H1 (cell line): ENCODE measurements around the gene RUVBL2. TPM values are rescaled to one million over a fixed set of nuclear protein-coding genes. Genes with fewer than 3 reads are reported as not detected.
A peak's percentile ranks its signal among the peaks of the same experiment; 100 is the strongest.

Experiments used
- ASH2L ChIP-seq: fragments of 200-600, 300-600 bp; sonication (generic); IDR thresholded peaks from one replicate; pipeline ENCODE4 v1.7.1; 2017; ENCODE audit warnings: low read length
- BCL11A ChIP-seq, 2 experiments: IDR thresholded peaks; one replicate each; pipeline ENCODE4 v1.6.1; 2011; ENCODE audit warnings: low read depth in 2 of 2, low read length in 2 of 2, mild to moderate bottlenecking in 2 of 2
- CBX8 ChIP-seq: fragments of 300-800, 300-1000 bp; sonication (generic); IDR thresholded peaks from 2 replicates; pipeline ENCODE4 v1.7.1; 2016; ENCODE audit warnings: low read depth, low read length, borderline replicate concordance
- E2F6 ChIP-seq: IDR thresholded peaks from 2 replicates; pipeline ENCODE4 v1.6.1; 2012; ENCODE audit warnings: inconsistent platforms
- GTF2F1 ChIP-seq: IDR thresholded peaks from 2 replicates; pipeline ENCODE4 v1.6.1; 2012; ENCODE audit warnings: low read depth, low read length, improper control_type of control experiment, borderline replicate concordance
- HDAC6 ChIP-seq: IDR thresholded peaks from one replicate; pipeline ENCODE4 v1.7.1; 2012; ENCODE audit warnings: low read depth, mild to moderate bottlenecking, inconsistent platforms, low read length, moderate library complexity
- NANOG ChIP-seq: IDR thresholded peaks from 2 replicates; pipeline ENCODE4 v1.6.1; 2011; ENCODE audit warnings: low read length, low read depth, mild to moderate bottlenecking, inconsistent platforms; ENCODE audit not compliant: insufficient read depth, poor library complexity, severe bottlenecking
- POLR2AphosphoS5 ChIP-seq: IDR thresholded peaks from 2 replicates; pipeline ENCODE4 v1.6.1; 2011; ENCODE audit warnings: low read depth, low read length
- POU5F1 ChIP-seq: IDR thresholded peaks from 2 replicates; pipeline ENCODE4 v1.6.1; 2011; ENCODE audit warnings: low read depth, mild to moderate bottlenecking, low read length, moderate library complexity
- RBBP5 ChIP-seq: IDR thresholded peaks from 2 replicates; pipeline ENCODE4 v1.7.1; 2012; ENCODE audit warnings: low read depth, mild to moderate bottlenecking, inconsistent platforms, low read length, moderate library complexity, borderline replicate concordance
- RFX5 ChIP-seq: IDR thresholded peaks from 2 replicates; pipeline ENCODE4 v1.6.1; 2011; ENCODE audit warnings: low read depth, low read length, improper control_type of control experiment, borderline replicate concordance
- RNF2 ChIP-seq: fragments of 200-900, 300-1000 bp; sonication (generic); IDR thresholded peaks from 2 replicates; pipeline ENCODE4 v1.7.1; 2016; ENCODE audit warnings: borderline replicate concordance, low read depth, mild to moderate bottlenecking, antibody characterized with exemption, low read length; ENCODE audit not compliant: poor library complexity, severe bottlenecking; ENCODE audit errors: missing control alignments
- SIRT6 ChIP-seq: IDR thresholded peaks from one replicate; pipeline ENCODE4 v1.7.1; 2012; ENCODE audit warnings: low read length, inconsistent platforms
- SIX5 ChIP-seq: IDR thresholded peaks from 2 replicates; pipeline ENCODE4 v1.6.1; 2011; ENCODE audit warnings: mild to moderate bottlenecking, low read depth, low read length
- SP4 ChIP-seq: IDR thresholded peaks from 2 replicates; pipeline ENCODE4 v1.6.1; 2012; ENCODE audit warnings: low read length, inconsistent platforms
- ZNF274 ChIP-seq: IDR thresholded peaks from 2 replicates; pipeline ENCODE4 v1.7.0; 2012; ENCODE audit warnings: low read length, borderline replicate concordance; ENCODE audit errors: extremely low read depth
- polyA plus RNA-seq, 7 experiments: library from polyadenylated mRNA; depleted of rRNA in 3 of 7; stranded (reverse) in 5 of 7; unstranded in 2 of 7; fragments of >200 nt in 5 of 7; fragments of 200-250 nt in 2 of 7; gene quantifications; 1 replicate in 5 of 7; 2 replicates in 1 of 7; 4 replicates in 1 of 7; pipeline versions ENCODE4 v1.2.1 to v1.2.3, GENCODE V29; 2011 to 2013; ENCODE audit warnings: missing spikeins in 2 of 7, mixed read lengths in 2 of 7
- total RNA-seq: library from RNA; stranded (reverse); fragmentation: NEBNext Ultra II Directional; extraction: Animal tissue kit (Norgen Biotek cat#: 25700); gene quantifications from 2 replicates; pipeline ENCODE4 v1.2.1, GENCODE V29; 2021
- TF ChIP-seq, protein P1 (sequence below): IDR thresholded peaks from 2 replicates; pipeline ENCODE4 v1.6.1; 2012; ENCODE audit warnings: low read length, inconsistent platforms
- TF ChIP-seq, protein P2 (sequence below): IDR thresholded peaks from 2 replicates; pipeline ENCODE4 v1.6.1; 2012; ENCODE audit warnings: inconsistent platforms

Gene RUVBL2
- total and polyA plus RNA-seq, 2 of the 8 experiments (the other 6 are each of a cell fraction or from before 2014, with no cell fraction given) = 152 to 247 TPM

- TF ChIP-seq, protein P1, sequence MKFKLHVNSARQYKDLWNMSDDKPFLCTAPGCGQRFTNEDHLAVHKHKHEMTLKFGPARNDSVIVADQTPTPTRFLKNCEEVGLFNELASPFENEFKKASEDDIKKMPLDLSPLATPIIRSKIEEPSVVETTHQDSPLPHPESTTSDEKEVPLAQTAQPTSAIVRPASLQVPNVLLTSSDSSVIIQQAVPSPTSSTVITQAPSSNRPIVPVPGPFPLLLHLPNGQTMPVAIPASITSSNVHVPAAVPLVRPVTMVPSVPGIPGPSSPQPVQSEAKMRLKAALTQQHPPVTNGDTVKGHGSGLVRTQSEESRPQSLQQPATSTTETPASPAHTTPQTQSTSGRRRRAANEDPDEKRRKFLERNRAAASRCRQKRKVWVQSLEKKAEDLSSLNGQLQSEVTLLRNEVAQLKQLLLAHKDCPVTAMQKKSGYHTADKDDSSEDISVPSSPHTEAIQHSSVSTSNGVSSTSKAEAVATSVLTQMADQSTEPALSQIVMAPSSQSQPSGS = no peak
- no peak for TF ChIP-seq HDAC6
- peak; percentile 65; the same call in 1 of the 2 replicates for TF ChIP-seq SP4
- no peak for TF ChIP-seq CBX8
- no peak for TF ChIP-seq RNF2
- TF ChIP-seq SIX5 = no peak
- no peak for TF ChIP-seq BCL11A (IDR thresholded peaks at IDR 0.05; ENCODE audit: low read depth in 2 of 2, low read length in 2 of 2)
- TF ChIP-seq GTF2F1 = peak; percentile 37; the same call in 1 of the 2 replicates
- no peak for TF ChIP-seq RBBP5
- TF ChIP-seq POU5F1 = no peak
- TF ChIP-seq E2F6 = 0 out of 2 replicates have a peak, but pooled peaks have one; percentile 8
- TF ChIP-seq NANOG = no peak
- TF ChIP-seq POLR2AphosphoS5 = peak; percentile 99
- TF ChIP-seq, protein P2, sequence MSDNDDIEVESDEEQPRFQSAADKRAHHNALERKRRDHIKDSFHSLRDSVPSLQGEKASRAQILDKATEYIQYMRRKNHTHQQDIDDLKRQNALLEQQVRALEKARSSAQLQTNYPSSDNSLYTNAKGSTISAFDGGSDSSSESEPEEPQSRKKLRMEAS = peak; percentile 22; the same call in 1 of the 2 replicates
- TF ChIP-seq RFX5 = no peak
- TF ChIP-seq ZNF274 = no peak
- no peak for TF ChIP-seq SIRT6
- TF ChIP-seq ASH2L = peak; percentile 28
Observed at GRCh38 chr19:48965040-48965805, 28.5 kb upstream of the RUVBL2 start, which contains the start of gene FTL (continued).
